Erythroblast (primary cell): ENCODE data around the gene MOB3A.

Source experiments
- DNase-seq, 2 experiments: peaks; one replicate each; lab custom pipeline; 2025; lab: John Stamatoyannopoulos, UW
- GATA1 ChIP-seq: IDR thresholded peaks from 2 replicates; pipeline ENCODE4 v1.6.1; 2011; ENCODE audit warnings: low read depth, mild to moderate bottlenecking, control low read depth, low read length, moderate library complexity
- POLR2A ChIP-seq: IDR thresholded peaks from 2 replicates; pipeline ENCODE4 v1.6.1; 2011; ENCODE audit warnings: mild to moderate bottlenecking, low read length

The MOB3A gene

DNA sequence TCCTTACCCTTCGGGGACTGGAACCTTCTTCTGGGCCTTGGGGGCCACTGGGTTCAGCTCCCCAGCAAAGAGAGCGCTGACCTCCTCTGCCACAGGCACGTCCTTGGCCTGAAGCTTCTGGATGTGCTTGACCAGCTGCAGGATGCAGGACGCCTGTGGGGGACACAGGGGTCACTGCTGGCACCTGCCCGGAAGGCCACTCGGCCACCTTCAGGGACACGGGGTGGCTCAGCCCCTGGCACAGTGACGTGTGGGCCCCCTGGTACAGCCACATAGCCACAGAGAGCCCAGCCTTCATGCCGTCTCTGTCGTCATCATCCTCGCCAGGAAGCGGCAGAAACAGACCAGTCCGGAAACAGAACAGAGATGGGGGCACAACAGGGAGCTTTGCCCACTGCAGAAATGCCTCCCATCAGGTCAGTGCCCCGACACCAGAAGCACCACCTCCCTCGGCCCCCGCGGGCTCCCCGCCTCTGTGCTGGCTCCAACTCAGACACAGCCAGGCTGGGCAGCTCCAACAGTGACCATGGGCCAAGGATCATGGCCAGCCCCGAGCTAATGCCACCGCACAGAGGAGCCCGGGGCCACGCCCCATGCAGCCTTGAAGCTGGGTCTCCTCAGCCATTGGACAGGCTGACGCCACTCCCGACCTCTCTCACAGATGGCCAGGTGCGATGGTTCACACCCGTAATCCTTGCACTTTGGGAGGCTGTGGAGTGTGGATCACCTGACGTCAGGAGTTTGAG is 21.3 kb upstream of the MOB3A start:
- TF ChIP-seq POLR2A: no peak
- TF ChIP-seq GATA1: no peak
- no peak for DNase-seq

DNA sequence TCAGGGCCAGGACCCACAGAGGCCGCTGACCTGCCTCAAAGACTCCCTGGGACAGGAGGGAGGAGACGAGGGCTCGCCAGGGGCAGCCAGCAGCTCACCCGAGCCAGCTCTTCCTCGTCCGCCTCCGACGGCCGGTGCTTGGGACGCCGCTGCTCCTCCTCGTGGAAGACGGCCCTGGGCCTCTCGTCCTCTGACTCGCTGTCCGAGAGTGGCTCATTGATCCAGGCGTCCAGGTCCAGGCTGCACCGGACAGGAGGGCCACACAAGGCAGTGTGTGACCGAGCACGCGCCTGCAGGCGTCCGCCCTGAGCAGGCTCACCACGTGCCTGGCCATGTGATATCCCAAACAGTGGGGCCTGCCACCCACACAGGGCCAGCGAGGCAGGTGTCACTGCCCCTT is 20.4 kb upstream of the MOB3A start:
- no peak for DNase-seq
- TF ChIP-seq POLR2A: no peak
- TF ChIP-seq GATA1: no peak

DNA sequence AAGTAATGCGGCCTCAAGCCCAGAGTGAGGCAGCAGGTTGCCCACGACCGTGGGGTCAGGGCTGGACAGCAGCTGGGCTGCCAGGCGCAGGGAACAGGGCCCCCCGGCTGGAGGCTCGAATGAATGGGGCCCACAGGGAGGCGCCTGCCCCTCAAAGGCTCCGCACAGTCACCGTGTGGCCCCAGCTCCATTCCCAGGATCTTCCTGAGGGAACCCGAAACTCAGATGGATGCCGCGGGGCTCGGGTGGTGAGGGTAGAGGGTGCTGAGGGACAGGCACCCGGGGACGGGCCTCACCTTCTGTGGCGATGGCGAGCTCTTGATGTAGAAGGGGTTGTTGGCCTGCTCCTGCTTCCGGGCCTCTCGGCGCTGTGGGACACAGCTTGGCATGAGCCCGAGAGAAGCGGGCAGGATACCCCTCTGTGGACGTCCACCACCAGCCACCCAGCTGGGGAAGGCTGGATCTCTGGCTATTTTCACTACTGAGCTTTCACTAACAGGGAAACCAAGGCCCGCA is 19.8 kb upstream of the MOB3A start:
- no peak for DNase-seq
- TF ChIP-seq GATA1 (no peak), POLR2A (no peak)

DNA sequence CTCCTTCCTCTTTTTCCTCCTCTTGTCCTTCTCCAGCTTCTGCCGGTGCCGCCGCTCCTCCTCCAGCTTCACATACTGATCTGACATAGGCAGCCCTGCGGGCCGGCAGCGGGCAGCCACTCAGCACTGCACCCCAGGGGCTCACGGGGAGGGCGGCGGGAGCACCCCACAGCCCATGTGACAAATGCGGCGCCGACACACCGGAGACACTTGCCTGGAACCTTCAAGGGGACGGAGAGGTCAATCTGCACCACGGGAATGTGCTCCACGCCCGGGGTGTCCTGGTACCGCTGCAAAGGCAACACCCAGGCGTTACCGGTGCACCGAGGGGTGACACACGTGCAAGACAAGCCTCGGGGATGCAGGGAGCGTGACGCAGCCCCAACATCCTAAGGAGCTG is 19.2 kb upstream of the MOB3A start:
- DNase-seq: no peak
- TF ChIP-seq POLR2A (no peak), GATA1 (no peak)

- no peak for TF ChIP-seq GATA1
- no peak for TF ChIP-seq POLR2A
- no peak for DNase-seq
These were observed 18.7 kb upstream of the MOB3A start for GRCh38 chr19:2114821-2115220.

DNA sequence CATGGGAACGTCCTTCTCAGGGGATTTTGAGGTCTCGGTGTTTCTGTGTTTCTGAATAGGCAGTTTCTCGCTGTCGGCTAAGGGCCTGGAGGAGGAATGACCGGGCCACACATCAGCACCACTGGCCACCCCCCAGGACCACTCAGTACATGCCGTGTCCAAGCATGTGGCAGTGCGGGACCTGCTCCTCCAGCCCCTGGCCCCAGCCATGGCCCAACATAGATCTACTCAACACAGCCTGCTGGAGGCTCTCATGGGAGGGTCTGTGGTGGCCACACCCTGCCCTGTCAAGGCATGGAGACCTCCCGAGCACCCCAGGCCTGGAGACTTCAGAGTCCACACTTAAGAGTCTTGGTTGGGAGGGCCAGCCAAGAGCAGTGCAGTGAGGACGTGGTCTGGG is 18.1 kb upstream of the MOB3A start:
- DNase-seq: no peak
- TF ChIP-seq GATA1: no peak
- no peak for TF ChIP-seq POLR2A

- TF ChIP-seq GATA1: no peak
- no peak for TF ChIP-seq POLR2A
- DNase-seq: no peak
These were observed 17.5 kb upstream of the MOB3A start for GRCh38 chr19:2113439-2114211.

GRCh38 chr19:2112516-2113320 is 16.6 kb upstream of the MOB3A start:
- DNase-seq: no peak
- TF ChIP-seq POLR2A (no peak), GATA1 (no peak)

GRCh38 chr19:2111886-2112285 is 15.8 kb upstream of the MOB3A start:
- no peak for DNase-seq
- TF ChIP-seq POLR2A (no peak), GATA1 (no peak)

- DNase-seq: no peak
- TF ChIP-seq GATA1: no peak
- TF ChIP-seq POLR2A: no peak
These were observed 15.3 kb upstream of the MOB3A start for GRCh38 chr19:2111425-2111824.

DNA sequence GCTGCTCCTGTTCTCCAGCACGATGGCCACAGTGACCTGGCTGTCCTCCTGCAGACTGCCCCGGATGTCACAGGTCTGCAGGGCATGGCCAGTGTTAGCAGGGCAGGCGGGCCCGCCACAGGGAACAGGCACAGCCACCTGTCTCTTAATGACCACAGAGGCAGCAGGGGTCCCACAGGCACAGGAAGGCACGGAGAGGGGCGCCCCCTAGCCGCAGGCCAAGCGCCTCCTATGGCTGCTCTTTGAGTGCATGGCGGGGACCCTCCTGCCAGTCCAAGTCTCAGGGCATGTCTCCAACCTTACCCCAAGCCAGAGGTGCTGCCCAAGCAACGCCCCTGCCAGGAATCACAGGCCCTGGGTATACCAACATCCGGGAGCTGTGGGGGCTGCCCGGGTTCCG is 14.7 kb upstream of the MOB3A start:
- TF ChIP-seq POLR2A: no peak
- no peak for TF ChIP-seq GATA1
- DNase-seq: no peak

DNA sequence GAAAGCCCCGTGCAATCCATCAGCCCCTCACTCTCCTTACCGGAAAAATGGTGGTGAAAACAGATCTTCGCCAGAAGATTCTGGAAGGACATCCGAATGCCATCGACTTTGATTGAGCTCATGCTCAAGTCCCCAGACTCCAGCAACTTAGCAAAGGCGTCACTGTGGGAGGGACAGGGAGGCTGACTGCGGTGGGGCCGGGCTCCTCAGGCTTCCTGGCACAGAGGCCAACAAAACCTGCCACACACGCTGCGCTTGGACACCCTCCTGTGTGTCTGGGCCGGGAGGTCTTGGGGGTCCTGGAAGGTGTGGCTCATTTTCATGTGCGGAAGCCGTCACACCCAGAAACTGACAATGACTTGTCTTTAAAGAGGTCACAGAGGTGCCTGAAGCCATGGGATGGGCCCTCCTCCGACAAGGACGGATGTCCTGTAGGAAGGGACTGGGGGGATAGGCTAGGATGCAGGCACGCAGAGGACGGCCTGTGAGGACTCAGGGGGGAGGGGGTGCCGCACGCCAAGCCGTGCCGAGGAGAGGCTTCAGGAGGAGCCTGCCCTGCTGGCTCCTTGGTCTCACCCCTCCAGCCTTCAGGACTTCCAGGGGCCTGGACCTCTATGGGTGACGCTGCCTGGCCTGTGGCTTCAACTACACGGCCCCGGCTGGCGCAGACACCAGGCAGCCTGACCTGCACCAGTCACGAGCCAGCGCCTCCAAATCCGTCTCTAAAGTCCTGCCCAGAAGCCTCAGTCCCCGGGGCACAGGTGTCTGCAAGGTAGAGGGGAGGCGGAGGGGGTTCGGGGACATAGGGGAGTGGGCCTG is 13.1 kb upstream of the MOB3A start:
- TF ChIP-seq POLR2A (no peak), GATA1 (no peak)
- DNase-seq: no peak

GRCh38 chr19:2108251-2109016 is 12.3 kb upstream of the MOB3A start:
- no peak for DNase-seq
- TF ChIP-seq POLR2A (no peak), GATA1 (no peak)
